Left lung (tissue), 10 donors: ENCODE data around the gene NUDT3. TPM values are rescaled to one million over a fixed set of nuclear protein-coding genes. Genes with fewer than 3 reads are reported as not detected.

ENCODE experiments used
- ATAC-seq: fragments of 200-7000 bp; cut with Tn5 transposase; one replicate; pipeline ENCODE4 v1.9.1; 2020; ENCODE audit warnings: moderate library complexity
- DNase-seq, 4 donors: peaks; one replicate each; pipeline ENCODE4 v3.0.0-alpha.2; 2013 to 2020
- H3K27ac ChIP-seq, 2 donors: fragments of 200-600 bp; sonication (generic) in 1 of 2; one replicate each; pipeline versions ENCODE4 v1.5.0 to v1.8.0; 2020 to 2021
- H3K27me3 ChIP-seq, 2 donors: fragments of 200-600 bp; sonication (generic) in 1 of 2; one replicate each; pipeline versions ENCODE4 v1.5.0 to v1.8.0; 2020 to 2021
- H3K36me3 ChIP-seq, 2 donors: fragments of 200-600 bp; sonication (generic) in 1 of 2; one replicate each; pipeline versions ENCODE4 v1.5.0 to v1.8.0; 2020 to 2021
- H3K4me1 ChIP-seq, 2 donors: fragments of 200-600 bp; one replicate each; pipeline ENCODE4 v1.8.0; 2021
- H3K4me3 ChIP-seq, 2 donors: fragments of 200-600 bp; sonication (generic) in 1 of 2; one replicate each; pipeline versions ENCODE4 v1.5.0 to v1.8.0; 2020 to 2021; ENCODE audit warnings: mild to moderate bottlenecking in 1 of 2
- H3K9me3 ChIP-seq, 2 donors: fragments of 200-600 bp; sonication (generic) in 1 of 2; one replicate each; pipeline versions ENCODE4 v1.5.0 to v1.8.0; 2020 to 2021
- intact Hi-C, 2 donors: fragments of 100-400 bp; cut with DNase I; formaldehyde crosslinking; loops; one replicate each; pipeline versions ENCODE4 v1.11.2 to v1.14.2; 2022
- polyA plus RNA-seq, 6 donors: library from polyadenylated mRNA; unstranded; fragments of 120-200 nt; gene quantifications; one replicate each; pipeline ENCODE4 v1.2.1, GENCODE V29; 2013; ENCODE audit not compliant: insufficient read length in 6 of 6
- total RNA-seq, 2 donors: library from RNA; stranded (reverse); fragmentation: NEBNext Ultra II Directional; extraction: Animal tissue kit (Norgen Biotek cat#: 25700); gene quantifications; one replicate each; pipeline ENCODE4 v1.2.1, GENCODE V29; 2021
- TF ChIP-seq, protein P1 (sequence below), 2 donors: fragments of 200-600 bp; sonication (generic) in 1 of 2; IDR thresholded peaks; one replicate each; pipeline versions ENCODE4 v1.5.0 to v1.8.0; 2021; ENCODE audit warnings: antibody characterized with exemption in 2 of 2
- donor health status: DM: no; HTN: yes; CAD: no.
- donor health status: DM: no; HTN: no; CAD: no.

NUDT3 gene
- total and polyA plus RNA-seq, 8 donors = 10.5 to 27.9 (median 14.9) TPM

DNA sequence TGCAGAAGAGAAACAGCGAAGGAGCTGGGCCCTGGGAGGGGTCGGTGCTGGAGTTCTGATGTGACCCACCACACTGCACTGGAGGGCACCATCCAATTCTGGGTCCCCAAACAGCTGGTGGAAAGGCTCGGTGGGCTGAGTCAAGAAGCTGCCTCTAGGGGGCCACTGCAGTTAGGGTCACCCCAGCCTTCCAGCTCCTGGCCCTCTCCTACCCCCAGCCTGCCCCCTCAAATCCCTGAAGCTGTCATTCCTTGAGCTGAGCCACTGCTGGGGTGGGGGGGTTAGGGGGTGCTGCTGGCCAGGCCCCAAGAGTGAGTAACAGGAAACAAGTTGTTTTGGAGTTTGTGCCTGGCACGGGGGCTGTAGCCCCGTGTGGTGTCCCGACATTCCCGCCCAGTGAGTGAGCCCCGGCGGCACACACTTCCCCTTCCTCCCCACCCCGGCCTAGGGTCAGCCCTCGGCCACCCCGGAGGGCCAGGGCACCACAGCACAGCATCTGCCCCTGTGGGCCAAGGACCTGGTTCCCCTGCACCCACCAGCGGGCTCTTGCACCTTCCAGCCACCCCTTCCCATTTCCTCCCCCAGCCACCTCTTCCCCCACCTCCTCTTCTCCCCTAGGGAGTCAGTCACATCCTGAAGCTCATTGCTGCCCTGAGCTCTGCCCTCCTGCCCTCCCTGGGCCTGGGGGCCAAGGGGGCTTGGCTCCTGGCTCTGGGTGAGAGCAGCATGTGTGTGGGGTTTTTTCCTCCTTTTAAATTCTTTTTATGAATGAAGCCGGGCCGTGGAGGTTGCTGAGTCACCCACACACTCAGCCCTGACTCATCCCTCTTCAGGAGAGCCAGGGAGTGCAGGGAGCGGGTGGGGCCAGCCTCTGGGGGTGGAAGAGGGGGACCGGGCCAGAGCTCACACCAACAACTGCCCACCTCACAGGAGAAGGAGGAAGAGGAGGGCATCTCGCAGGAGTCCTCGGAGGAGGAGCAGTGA lies 148.3 kb downstream of the NUDT3 start:
- DNase-seq = peak in 2 of 4 donors; percentile 80 to 92
- TF ChIP-seq, protein P1, sequence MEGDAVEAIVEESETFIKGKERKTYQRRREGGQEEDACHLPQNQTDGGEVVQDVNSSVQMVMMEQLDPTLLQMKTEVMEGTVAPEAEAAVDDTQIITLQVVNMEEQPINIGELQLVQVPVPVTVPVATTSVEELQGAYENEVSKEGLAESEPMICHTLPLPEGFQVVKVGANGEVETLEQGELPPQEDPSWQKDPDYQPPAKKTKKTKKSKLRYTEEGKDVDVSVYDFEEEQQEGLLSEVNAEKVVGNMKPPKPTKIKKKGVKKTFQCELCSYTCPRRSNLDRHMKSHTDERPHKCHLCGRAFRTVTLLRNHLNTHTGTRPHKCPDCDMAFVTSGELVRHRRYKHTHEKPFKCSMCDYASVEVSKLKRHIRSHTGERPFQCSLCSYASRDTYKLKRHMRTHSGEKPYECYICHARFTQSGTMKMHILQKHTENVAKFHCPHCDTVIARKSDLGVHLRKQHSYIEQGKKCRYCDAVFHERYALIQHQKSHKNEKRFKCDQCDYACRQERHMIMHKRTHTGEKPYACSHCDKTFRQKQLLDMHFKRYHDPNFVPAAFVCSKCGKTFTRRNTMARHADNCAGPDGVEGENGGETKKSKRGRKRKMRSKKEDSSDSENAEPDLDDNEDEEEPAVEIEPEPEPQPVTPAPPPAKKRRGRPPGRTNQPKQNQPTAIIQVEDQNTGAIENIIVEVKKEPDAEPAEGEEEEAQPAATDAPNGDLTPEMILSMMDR (IDR thresholded peaks at IDR 0.05) = no peak
- Histone ChIP-seq H3K27me3 (no peaks in the 10 kb centered on the region), H3K27ac (peak overlapping the region in 1 of 2 donors; percentile 81), H3K4me3 (no peak overlapping the region), H3K4me1 (peaks cover 9 to 58% of the 10 kb centered on the region in 2 donors), H3K36me3 (peaks cover 0 to 55% of the 10 kb centered on the region in 2 donors), H3K9me3 (no peaks in the 10 kb centered on the region)
- intact Hi-C loops = no loop called here
- ATAC-seq = peak; percentile 38

DNA sequence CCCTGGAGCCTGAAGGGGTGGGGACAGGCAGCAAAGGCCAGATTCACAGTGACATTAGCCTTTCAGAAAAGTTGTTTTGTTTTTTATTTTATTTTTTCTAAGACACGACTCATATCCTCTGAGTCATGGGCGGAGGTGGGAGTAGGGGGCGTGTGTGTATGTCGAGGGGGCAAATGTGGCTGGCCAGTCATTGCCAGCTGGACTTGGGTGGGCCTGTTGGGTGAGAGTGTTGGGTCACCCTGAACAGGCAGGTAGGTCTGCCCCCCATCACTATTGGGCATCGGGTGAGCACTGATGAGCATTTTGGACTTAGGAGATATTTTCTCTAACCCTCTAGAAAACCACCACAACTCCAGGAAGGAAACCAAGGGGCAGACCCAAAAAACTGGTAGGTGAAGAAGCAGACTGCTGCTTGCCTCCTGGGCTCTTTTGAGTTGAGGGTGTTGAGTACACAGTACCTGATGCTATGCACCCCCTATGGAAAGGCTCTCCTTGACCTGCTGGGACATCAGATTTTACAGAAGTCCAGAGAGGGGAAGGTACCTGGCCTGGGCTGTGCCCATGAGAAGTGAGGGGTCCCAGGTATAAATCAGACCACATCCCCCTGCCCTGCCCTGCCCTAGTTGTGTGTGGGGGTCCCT lies 149.2 kb downstream of the NUDT3 start:
- TF ChIP-seq, protein P1 (IDR thresholded peaks at IDR 0.05) = no peak
- no peak for ATAC-seq
- intact Hi-C loops = no loop called here
- no peaks in the 10 kb centered on the region for H3K9me3 ChIP-seq
- DNase-seq = peak in 1 of 4 donors; percentile 46
- peaks cover 0 to 55% of the 10 kb centered on the region in 2 donors for H3K36me3 ChIP-seq
- no peaks in the 10 kb centered on the region for H3K27me3 ChIP-seq
- peaks cover 9 to 64% of the 10 kb centered on the region in 2 donors for H3K4me1 ChIP-seq
- peak overlapping the region in 1 of 2 donors; percentile 81 for H3K27ac ChIP-seq
- H3K4me3 ChIP-seq = no peak overlapping the region

DNA sequence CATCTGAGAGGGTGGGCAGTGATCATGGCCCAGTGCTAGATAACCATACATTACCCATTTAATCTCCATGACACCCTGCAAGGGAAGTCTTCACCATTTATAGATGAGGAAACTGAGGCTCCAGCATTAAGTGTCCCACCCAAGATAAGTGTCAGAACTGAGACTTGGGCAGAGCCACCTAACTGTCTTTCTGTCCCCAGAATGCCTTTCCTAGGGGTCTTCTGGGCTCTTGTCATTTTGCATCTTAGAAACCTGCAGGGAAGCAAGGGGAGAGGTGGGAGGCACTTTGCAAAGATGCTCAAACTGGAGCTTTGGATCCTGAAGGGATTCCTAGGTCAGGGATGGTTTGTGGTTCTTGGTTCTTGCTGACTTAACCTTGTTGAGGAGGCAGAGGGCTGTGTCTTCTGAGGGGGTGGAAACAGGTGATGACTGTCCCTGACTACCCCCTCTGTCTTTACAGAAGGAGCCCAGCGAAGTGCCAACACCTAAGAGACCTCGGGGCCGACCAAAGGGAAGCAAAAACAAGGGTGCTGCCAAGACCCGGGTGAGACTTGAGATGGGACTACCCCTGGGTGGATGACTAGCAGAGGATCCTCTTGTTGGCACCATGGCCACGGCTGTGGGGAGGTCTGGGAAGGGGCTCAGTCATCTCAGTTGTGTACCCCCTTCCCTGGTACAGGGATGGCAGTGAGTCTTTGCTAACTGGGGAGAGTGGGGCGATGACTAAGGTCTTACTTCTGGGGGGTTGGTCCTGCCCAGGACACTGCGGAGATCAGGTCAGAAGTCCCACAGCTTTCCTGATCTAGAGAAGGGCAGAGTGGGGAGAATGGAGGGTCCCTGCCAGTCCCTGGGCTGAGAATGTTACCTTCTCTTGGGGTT lies 150.0 kb downstream of the NUDT3 start:
- Histone ChIP-seq H3K4me1 (peaks cover 9 to 60% of the 10 kb centered on the region in 2 donors), H3K9me3 (no peaks in the 10 kb centered on the region), H3K36me3 (peaks cover 0 to 55% of the 10 kb centered on the region in 2 donors), H3K27me3 (no peaks in the 10 kb centered on the region), H3K4me3 (no peak overlapping the region), H3K27ac (peak overlapping the region in 1 of 2 donors; percentile 81)
- TF ChIP-seq, protein P1 (IDR thresholded peaks at IDR 0.05) = no peak
- DNase-seq (peak in 1 of 4 donors; percentile 35), ATAC-seq (no peak)
- intact Hi-C loops = no loop called here

DNA sequence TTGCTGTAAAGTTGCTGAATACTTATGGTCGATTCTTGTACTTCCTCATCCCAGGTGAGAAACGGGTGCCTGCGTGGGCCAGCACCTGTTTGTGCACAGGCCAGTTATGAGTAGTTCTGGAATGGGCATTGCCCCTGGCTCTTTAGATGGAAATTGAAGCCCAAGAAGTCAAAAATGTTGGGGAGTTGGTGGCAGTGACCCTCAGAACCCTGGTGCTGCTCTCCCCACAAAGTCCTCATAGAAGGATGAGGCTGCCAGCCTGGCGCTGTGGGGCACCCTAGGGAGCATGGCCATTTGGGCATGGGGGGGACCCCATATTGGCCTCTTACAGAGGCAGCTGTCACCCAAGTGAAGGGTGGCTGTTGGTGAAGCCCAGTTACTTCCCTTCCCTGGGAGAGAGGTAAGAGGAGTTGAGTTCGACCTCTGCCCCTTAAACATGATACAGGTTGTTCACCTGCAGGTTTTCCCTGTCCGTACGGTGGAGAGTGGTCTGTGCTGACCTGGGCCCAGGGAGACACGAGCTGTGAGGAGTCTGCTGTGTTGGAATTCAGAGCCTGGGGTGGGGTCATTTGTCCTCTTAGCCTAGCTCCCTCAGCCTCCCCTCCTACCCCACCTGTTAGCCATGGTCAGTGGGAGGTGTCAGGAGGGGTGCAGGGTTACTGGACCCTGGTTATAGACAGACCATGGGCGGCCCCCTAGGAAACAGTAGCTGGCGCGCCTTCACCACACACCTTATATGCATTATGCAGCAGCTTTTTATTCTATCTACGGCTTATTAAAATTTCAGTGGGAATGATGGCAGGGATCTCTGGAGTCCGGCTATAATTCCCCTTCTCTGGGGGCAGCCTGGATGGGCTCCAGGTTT lies 150.9 kb downstream of the NUDT3 start:
- Histone ChIP-seq H3K9me3 (no peaks in the 10 kb centered on the region), H3K4me1 (peaks cover 9 to 54% of the 10 kb centered on the region in 2 donors), H3K4me3 (no peak overlapping the region), H3K36me3 (peaks cover 0 to 46% of the 10 kb centered on the region in 2 donors), H3K27ac (no peak overlapping the region), H3K27me3 (no peaks in the 10 kb centered on the region)
- no peak for ATAC-seq
- DNase-seq = peak in 1 of 4 donors; percentile 37
- TF ChIP-seq, protein P1 (IDR thresholded peaks at IDR 0.05) = no peak
- intact Hi-C loops = no loop called here
